ENCODE results near the gene TMEM132C. TPM values are rescaled to one million over a fixed set of nuclear protein-coding genes. Genes with fewer than 3 reads are reported as not detected.

TMEM132C gene
- total and polyA plus RNA-seq, 9 donors = 1.6 to 38.4 (median 9.4) TPM

DNA sequence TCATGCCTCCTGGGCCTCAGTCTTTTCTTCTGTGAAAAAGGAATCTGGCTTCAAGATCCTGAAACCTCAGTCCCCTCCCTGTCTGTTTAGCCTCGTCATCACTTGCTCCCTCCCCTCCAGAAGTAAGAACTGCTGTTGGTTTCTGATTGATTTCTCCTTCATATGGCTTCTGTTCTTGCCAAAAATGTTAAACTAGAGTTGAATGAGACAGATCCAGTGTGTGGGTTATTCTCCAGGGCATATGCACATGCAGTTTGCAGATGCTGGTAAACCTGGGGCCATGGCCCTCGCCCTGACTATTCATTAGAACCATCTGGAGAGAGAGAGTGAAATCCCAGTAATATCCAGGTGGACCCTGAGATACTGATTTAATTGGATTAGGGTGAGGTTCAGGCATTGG is 175.1 kb downstream of the TMEM132C start:
- Histone ChIP-seq H3K36me3 (no peaks in the 10 kb centered on the region), H3K4me1 (ENCODE audit: insufficient read depth) (no peaks in the 10 kb centered on the region), H3K27ac (no peak overlapping the region), H3K4me3 (no peak overlapping the region), H3K27me3 (no peaks in the 10 kb centered on the region), H3K9me3 (no peaks in the 10 kb centered on the region)
- TF ChIP-seq POLR2A (IDR thresholded peaks at IDR 0.05) (no peak), EP300 (IDR thresholded peaks at IDR 0.05) (no peak)
- intact Hi-C loops (cut with DNase I) = no loop called here
- DNase-seq = no peak
- WGBS, 3 donors = 65 to 85% (median 67%) methylated on average over 2 of the region's 2 CpGs

DNA sequence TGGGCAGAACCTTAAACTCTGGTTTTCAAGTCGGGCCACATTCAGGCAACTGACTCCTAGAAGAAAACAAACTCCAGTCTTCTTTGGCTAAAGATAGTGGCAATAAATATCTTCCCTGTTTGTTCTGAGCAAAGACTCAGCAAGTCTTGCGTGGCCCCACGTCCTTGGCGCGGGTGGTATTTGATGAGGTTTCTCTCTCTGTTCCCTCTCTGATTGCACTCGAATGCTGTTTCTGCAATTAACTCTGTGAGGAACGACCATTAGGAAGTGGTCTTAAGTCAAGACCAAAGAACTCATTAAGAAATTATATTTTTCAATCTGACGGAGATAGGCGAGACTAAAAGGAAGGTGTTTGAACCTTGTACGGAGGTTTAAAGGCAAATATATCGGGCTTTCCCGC is 177.6 kb downstream of the TMEM132C start:
- 25 to 30% (median 26%) methylated on average over 12 of the region's 12 CpGs for WGBS, 3 donors
- H3K36me3 ChIP-seq = no peaks in the 10 kb centered on the region
- intact Hi-C loops (cut with DNase I) = no loop called here
- no peak overlapping the region for H3K27ac ChIP-seq
- no peaks in the 10 kb centered on the region for H3K4me1 ChIP-seq (ENCODE audit: insufficient read depth)
- peak in 2 of 5 donors; percentile 13 to 51 for DNase-seq
- no peaks in the 10 kb centered on the region for H3K9me3 ChIP-seq
- H3K27me3 ChIP-seq = no peaks in the 10 kb centered on the region
- H3K4me3 ChIP-seq = no peak overlapping the region
- TF ChIP-seq EP300 (IDR thresholded peaks at IDR 0.05) = no peak
- no peak for TF ChIP-seq POLR2A (IDR thresholded peaks at IDR 0.05)
- TF ChIP-seq, protein P1, sequence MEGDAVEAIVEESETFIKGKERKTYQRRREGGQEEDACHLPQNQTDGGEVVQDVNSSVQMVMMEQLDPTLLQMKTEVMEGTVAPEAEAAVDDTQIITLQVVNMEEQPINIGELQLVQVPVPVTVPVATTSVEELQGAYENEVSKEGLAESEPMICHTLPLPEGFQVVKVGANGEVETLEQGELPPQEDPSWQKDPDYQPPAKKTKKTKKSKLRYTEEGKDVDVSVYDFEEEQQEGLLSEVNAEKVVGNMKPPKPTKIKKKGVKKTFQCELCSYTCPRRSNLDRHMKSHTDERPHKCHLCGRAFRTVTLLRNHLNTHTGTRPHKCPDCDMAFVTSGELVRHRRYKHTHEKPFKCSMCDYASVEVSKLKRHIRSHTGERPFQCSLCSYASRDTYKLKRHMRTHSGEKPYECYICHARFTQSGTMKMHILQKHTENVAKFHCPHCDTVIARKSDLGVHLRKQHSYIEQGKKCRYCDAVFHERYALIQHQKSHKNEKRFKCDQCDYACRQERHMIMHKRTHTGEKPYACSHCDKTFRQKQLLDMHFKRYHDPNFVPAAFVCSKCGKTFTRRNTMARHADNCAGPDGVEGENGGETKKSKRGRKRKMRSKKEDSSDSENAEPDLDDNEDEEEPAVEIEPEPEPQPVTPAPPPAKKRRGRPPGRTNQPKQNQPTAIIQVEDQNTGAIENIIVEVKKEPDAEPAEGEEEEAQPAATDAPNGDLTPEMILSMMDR (IDR thresholded peaks at IDR 0.05) = no peak

DNA sequence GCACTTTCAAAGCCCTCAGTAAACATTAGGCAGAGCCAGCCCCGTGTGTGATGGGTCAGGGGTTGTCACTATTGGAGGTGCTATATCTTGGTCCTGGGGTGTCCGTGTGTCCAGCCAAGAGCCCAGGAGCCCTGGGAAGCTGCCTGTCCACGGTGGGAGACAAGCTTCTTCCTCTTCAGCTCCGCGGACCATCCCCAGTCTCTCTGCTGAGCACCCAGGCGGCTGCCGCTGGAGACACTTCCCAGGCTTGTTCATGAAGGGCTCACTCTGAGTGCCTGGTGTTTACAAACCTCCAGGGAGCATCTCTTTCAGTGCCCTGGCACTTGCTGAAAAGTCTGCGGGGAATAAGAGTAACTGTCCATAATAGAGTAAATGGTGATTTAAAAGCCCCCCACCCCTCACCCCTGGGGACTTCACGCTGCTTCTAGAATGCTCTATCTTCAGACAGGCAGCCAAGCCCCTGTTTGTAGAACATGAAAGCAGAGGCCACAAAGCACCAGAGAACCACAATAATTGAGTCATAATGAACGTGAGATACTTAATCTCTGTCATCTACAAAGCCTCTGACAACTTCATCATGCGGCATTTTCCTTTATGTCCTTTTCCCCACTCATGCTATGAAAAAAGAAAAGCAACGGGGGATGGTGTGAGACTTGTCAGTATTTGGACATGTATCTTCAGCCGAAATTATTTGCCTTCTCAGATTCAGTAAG is 178.6 kb downstream of the TMEM132C start:
- 47 to 58% (median 51%) methylated on average over 13 of the region's 13 CpGs for WGBS, 3 donors
- no peaks in the 10 kb centered on the region for H3K9me3 ChIP-seq
- H3K4me1 ChIP-seq (ENCODE audit: insufficient read depth) = no peaks in the 10 kb centered on the region
- no peak overlapping the region for H3K27ac ChIP-seq
- H3K4me3 ChIP-seq = no peak overlapping the region
- TF ChIP-seq POLR2A (IDR thresholded peaks at IDR 0.05) (no peak), EP300 (IDR thresholded peaks at IDR 0.05) (no peak)
- TF ChIP-seq, protein P1 (IDR thresholded peaks at IDR 0.05) = no peak
- no peaks in the 10 kb centered on the region for H3K36me3 ChIP-seq
- intact Hi-C loops (cut with DNase I) = no loop called here
- no peaks in the 10 kb centered on the region for H3K27me3 ChIP-seq
- no peak for DNase-seq

DNA sequence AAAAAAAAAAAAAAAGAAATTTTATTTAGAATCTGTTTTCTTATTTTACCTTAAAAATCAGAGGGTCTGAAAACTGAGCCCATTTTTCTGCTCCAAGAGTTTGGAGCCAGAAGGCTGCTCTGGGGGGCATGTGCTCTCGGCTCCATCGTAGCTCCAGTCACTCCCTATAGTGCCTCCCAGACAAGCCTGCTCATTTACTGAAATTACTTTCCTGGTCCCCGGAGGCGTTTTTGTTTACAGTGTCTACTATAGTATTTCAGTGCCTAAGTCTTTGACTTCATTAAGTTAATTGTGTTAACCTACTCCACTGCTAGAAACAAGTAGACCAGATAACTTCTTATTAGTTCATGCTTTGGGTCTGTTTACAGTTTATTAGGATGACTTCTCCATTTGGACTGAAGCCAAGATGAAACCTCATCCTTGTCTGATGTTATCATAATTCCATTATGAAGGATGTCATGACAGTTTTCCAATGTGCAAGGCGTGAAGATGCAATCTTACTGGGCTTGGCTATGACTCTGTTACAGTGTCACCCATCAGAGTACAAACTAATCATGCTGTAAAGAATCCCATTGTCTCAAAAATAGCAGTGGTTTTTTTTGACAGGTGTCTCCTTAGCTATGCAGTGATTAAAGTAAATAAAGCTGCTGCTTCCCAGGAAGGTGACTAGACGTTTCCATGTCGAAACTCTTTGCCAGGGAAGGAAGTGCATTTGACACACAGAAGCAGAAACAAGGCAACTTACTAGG is 182.3 kb downstream of the TMEM132C start:
- DNase-seq = no peak
- WGBS, 3 donors = 56 to 62% (median 59%) methylated on average over 7 of the region's 7 CpGs
- Histone ChIP-seq H3K4me1 (ENCODE audit: insufficient read depth) (no peaks in the 10 kb centered on the region), H3K27me3 (no peaks in the 10 kb centered on the region), H3K27ac (no peak overlapping the region), H3K9me3 (no peaks in the 10 kb centered on the region), H3K4me3 (no peak overlapping the region), H3K36me3 (no peaks in the 10 kb centered on the region)
- intact Hi-C loops (cut with DNase I) = no loop called here
- TF ChIP-seq, protein P1 (IDR thresholded peaks at IDR 0.05) = no peak
- TF ChIP-seq EP300 (IDR thresholded peaks at IDR 0.05) (no peak), POLR2A (IDR thresholded peaks at IDR 0.05) (no peak)

DNA sequence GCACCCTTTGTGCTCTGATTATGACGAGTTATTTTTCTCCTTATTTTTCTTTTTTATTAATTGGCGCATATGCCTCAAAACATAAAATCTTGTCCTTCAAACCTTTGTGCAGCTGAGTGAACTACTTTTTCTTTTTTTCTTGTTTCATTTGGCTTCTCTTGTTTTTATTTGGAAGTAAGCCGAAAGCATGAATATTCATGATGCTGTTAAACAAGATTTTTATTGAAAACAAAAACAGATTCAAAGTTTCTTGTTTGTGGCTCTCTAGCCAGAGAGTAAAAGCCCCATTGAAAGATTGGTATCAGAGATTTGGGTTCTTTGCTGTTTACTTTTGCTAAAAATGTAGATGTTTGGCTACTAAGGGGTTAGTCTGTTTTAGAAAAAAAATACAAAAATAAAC is 183.8 kb downstream of the TMEM132C start:
- intact Hi-C loops (cut with DNase I) = no loop called here
- no peak overlapping the region for H3K27ac ChIP-seq
- WGBS, 3 donors = 13 to 26% (median 24%) methylated on average over 3 of the region's 3 CpGs
- no peak for DNase-seq
- H3K4me1 ChIP-seq (ENCODE audit: insufficient read depth) = no peaks in the 10 kb centered on the region
- no peaks in the 10 kb centered on the region for H3K27me3 ChIP-seq
- no peaks in the 10 kb centered on the region for H3K9me3 ChIP-seq
- no peak overlapping the region for H3K4me3 ChIP-seq
- TF ChIP-seq EP300 (IDR thresholded peaks at IDR 0.05) (no peak), POLR2A (IDR thresholded peaks at IDR 0.05) (no peak)
- TF ChIP-seq, protein P1 (IDR thresholded peaks at IDR 0.05) = no peak
- H3K36me3 ChIP-seq = no peaks in the 10 kb centered on the region
